T-helper 17 cell (primary cell): Measurements from ENCODE around the gene CDC42BPB. TPM values are rescaled to one million over a fixed set of nuclear protein-coding genes. Genes with fewer than 3 reads are reported as not detected.

Source experiments
- ATAC-seq: fragments of 150-1000 bp; cut with Tn5 transposase; 2 replicates; pipeline ENCODE4 v1.10.0; 2021; ENCODE audit warnings: mild to moderate bottlenecking, moderate library complexity
- DNase-seq, 3 donors: peaks; one replicate each; pipeline versions ENCODE4 v3.0.0 to v3.0.0-alpha.2; 2020 to 2021
- H3K9me3 ChIP-seq: one replicate; pipeline ENCODE4 v1.7.0; 2013; ENCODE audit warnings: low read length, mild to moderate bottlenecking; ENCODE audit not compliant: control insufficient read depth, poor library complexity, severe bottlenecking
- H3K27ac Mint-ChIP-seq: one replicate; pipeline ENCODE4 v1.8.0; 2022; ENCODE audit warnings: mild to moderate bottlenecking, moderate library complexity, mixed read lengths
- H3K27me3 Mint-ChIP-seq: one replicate; pipeline ENCODE4 v1.8.0; 2022; ENCODE audit warnings: mixed read lengths
- H3K36me3 Mint-ChIP-seq: one replicate; pipeline ENCODE4 v1.8.0; 2022; ENCODE audit warnings: low read depth, mixed read lengths
- H3K4me1 Mint-ChIP-seq: one replicate; pipeline ENCODE4 v1.8.0; 2022; ENCODE audit warnings: mild to moderate bottlenecking, mixed read lengths
- H3K4me3 Mint-ChIP-seq: one replicate; pipeline ENCODE4 v1.8.0; 2022; ENCODE audit warnings: mild to moderate bottlenecking, moderate library complexity, mixed read lengths
- total RNA-seq, 4 donors: library from RNA in 2 of 4; stranded (reverse) in 2 of 4; gene quantifications; one replicate each; pipeline ENCODE4 v1.2.3 and lab custom pipeline; 2022 to 2026

Gene CDC42BPB
- total RNA-seq, 2 donors from 2014 or later: 11.6 to 16.3 TPM

DNA sequence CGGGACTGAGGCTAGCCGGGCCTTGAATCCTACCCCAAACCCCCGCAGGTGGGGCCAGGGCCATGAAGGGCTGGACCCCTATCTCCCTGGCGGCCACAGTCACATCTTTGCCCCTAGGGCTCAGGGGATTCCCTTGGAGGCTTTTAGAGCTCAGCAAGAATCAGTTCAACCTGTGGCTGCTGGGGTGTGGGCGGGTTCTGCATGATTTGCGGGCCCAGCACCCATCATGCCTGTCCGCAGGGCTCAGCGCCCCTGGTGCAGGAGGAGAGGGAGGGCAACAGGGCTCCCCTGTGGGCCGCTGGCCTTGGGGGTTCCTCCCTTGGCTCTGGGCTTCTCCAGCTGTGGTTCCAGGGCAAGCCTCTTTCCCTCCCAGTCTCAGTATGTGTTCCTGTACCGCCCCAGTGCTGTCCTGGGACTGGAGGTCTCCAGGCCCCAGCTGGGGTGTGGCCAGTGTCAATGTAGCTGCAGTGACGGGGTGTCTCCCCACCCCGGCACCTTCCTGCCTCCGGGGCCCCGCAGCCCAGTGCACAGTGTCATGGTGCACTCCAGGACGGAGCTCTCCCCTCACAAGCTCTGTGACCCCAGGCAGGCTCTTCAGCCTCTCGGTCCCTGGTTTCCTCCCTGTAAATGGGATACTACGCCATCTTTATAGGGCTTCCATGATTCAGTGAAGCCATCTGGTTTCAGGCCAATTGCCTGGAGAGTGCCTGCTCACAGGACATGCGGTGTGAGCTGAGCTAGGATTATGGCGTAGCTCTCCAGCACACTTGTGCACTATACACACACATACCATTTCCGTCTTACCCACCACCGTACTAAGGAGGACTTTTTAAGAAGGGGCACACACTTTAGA, 16.8 kb upstream of the CDC42BPB start:
- ATAC-seq (no peak), DNase-seq (no peak)
- Mint-ChIP-seq H3K27me3 (peaks cover 5% of the 10 kb centered on the region), H3K4me3 (no peak overlapping the region), H3K27ac (no peak overlapping the region), H3K4me1 (no peaks in the 10 kb centered on the region), H3K36me3 (no peaks in the 10 kb centered on the region)
- H3K9me3 ChIP-seq: no peaks in the 10 kb centered on the region

DNA sequence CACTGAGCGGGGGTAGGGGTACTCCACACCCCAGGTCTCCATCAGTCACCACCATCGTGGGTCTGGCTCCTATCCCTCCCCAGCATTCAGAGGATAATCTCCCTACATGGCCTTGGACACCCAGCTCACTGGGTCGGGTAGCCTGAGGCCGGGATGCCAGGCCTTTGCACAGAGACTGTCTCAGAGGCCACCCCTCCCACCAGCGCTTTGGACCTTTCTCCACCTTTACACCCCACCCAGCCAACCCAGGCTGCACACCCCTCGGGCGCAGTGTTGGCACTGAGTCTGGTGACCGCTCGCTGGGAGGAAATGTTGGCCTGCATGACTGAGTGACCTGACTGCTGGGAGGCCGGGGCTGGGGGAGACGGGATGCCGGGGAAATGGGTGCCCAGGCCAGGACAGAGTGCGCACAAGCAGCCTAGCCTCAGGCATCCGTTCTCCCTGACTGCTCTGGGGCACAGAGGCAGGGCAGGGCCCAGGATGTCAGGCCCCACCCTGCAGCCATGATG, 16.1 kb upstream of the CDC42BPB start:
- Mint-ChIP-seq H3K27me3 (peaks cover 5% of the 10 kb centered on the region), H3K4me1 (no peaks in the 10 kb centered on the region), H3K27ac (no peak overlapping the region), H3K4me3 (no peak overlapping the region), H3K36me3 (no peaks in the 10 kb centered on the region)
- ATAC-seq (no peak), DNase-seq (no peak)
- no peaks in the 10 kb centered on the region for H3K9me3 ChIP-seq

DNA sequence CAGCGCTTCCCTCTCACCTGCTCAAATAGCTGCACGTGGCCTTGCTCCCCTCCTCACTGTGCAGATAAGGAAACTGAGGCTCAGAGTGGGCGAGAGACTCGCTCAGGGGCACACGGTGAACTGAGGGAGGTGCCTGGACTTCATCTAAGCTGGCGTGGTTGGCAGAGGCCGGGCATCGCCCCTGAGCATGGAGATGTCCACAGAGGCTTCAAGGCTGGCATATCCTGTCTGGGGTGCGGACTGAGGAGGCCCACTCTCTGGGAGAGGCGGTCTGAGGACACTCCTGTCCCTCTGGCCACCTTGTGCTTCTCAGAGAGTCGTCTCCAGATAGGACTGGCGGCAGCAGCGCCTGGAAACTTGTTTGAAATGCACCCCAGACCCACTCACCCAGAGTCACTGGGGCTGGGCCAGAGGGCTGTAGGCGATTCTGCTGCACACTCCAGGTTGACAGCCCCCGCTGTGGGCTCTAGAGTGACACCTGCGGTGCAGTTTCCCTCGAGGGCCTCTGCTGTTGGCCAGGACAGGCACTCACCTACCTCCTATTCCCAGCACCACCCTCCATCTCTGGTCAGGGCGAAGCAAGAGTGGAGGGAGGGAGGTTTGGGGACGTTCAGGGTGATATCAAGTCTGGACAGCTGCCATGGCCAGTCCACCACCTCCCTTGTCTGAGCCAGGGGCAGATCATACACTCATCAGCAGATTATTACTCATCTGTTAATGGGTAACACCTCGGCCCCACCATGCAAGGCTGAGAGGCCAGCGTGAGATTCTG, 15.4 kb upstream of the CDC42BPB start:
- H3K4me3 Mint-ChIP-seq: no peak overlapping the region
- no peaks in the 10 kb centered on the region for H3K36me3 Mint-ChIP-seq
- no peak overlapping the region for H3K27ac Mint-ChIP-seq
- peaks cover 5% of the 10 kb centered on the region for H3K27me3 Mint-ChIP-seq
- DNase-seq (no peak), ATAC-seq (no peak)
- no peaks in the 10 kb centered on the region for H3K4me1 Mint-ChIP-seq
- H3K9me3 ChIP-seq: no peaks in the 10 kb centered on the region

DNA sequence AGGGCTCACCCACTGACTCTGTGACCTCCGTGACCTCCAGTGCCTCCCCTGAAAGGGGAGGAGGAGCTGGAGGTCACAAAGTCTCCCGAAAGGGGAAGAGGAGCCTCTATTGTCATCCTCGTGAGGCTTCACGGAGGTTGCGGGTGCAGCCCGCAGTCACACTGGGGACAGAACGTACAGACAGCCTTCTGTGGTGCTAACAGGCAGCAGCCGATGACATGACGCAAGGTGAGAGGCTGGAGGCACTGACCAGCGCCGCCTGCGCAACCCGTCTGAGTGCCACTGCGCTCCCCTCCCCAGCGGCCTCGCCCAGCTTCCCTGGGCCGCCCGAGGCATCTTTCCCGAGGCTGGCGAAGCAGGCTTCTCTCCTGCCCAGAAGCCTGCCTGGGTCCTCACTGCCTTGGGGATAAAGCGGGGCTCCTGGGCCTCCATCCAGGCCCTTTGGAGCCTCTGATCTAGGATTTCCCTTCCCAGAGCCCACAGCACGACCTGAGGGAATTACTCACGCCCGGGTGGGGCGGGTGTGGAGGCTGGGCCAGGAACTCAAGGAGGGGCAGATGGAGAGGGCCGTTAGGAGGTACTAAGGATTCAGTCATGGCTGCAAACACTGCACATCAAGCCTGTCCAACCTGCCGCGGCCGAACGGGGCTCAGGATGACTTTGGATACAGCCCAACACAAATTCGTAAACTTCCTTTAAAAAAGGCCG, 14.3 kb upstream of the CDC42BPB start:
- H3K36me3 Mint-ChIP-seq: no peaks in the 10 kb centered on the region
- H3K27me3 Mint-ChIP-seq: peaks cover 5% of the 10 kb centered on the region
- H3K4me1 Mint-ChIP-seq: no peaks in the 10 kb centered on the region
- H3K4me3 Mint-ChIP-seq: no peak overlapping the region
- H3K27ac Mint-ChIP-seq: no peak overlapping the region
- no peak for DNase-seq
- ATAC-seq: no peak
- no peaks in the 10 kb centered on the region for H3K9me3 ChIP-seq

DNA sequence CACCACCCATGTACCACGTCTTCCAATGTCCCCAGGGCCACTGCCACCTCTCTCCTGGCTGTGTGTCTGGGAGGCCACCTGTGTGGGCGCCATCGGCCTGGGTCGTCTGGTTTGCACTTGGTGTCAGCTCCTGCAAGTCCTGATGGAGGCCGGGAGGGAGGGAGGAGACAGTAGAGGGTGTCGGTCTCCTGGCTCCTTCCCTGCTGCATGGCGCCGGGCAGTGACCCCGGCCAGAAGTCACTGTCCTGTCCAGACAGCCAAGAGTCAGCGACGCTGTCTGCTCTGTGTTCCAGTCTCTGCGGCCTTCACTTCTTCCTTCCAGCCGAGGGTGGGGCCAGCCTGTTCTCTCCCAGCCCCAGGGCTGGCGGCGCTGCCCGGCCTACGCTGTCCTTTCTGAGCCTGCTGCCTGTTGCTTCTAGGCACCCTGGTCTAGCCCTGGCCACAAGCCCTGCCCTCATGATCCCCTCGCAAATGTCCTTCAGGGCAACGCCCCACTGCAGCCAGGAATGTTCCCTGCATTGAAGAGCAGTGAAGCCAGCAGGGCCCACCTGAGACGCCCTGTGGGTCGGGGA, 13.7 kb upstream of the CDC42BPB start:
- ATAC-seq: no peak
- Mint-ChIP-seq H3K27me3 (peaks cover 5% of the 10 kb centered on the region), H3K27ac (no peak overlapping the region), H3K4me3 (no peak overlapping the region), H3K4me1 (no peaks in the 10 kb centered on the region), H3K36me3 (no peaks in the 10 kb centered on the region)
- no peaks in the 10 kb centered on the region for H3K9me3 ChIP-seq
- no peak for DNase-seq

DNA sequence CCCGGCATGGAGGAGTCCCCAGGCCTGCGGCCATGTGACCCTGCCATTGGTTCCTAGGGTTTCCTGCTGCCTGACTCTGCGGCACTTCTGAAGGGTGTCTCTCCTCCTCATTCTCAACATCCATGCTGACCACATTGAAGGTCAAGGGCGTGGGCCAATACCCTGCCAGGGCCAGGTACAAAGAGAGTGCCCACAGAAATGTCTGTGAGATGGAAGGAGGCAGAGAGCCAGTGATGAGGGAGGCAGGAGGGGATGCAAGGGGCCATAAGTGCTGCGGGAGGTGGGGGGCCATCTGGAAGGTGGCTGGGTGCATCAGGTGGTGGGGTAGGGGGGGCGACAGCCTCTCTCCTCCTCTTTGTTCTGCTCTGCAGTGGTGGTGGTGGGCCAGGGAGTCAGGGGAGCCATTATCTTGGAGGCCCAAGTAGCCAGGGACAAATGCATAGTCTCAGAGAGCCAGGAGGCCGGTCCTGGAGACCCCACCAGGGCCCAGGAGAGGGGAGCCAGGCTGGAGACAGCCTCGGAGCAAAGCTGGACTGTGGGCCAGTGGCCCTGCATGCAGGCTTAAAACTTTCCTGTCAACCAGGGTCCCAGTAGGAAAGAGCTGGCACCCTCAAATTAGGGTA, 13.0 kb upstream of the CDC42BPB start:
- DNase-seq: no peak
- no peaks in the 10 kb centered on the region for H3K4me1 Mint-ChIP-seq
- ATAC-seq: no peak
- H3K9me3 ChIP-seq: no peaks in the 10 kb centered on the region
- no peak overlapping the region for H3K27ac Mint-ChIP-seq
- no peak overlapping the region for H3K4me3 Mint-ChIP-seq
- no peaks in the 10 kb centered on the region for H3K36me3 Mint-ChIP-seq
- peaks cover 5% of the 10 kb centered on the region for H3K27me3 Mint-ChIP-seq

DNA sequence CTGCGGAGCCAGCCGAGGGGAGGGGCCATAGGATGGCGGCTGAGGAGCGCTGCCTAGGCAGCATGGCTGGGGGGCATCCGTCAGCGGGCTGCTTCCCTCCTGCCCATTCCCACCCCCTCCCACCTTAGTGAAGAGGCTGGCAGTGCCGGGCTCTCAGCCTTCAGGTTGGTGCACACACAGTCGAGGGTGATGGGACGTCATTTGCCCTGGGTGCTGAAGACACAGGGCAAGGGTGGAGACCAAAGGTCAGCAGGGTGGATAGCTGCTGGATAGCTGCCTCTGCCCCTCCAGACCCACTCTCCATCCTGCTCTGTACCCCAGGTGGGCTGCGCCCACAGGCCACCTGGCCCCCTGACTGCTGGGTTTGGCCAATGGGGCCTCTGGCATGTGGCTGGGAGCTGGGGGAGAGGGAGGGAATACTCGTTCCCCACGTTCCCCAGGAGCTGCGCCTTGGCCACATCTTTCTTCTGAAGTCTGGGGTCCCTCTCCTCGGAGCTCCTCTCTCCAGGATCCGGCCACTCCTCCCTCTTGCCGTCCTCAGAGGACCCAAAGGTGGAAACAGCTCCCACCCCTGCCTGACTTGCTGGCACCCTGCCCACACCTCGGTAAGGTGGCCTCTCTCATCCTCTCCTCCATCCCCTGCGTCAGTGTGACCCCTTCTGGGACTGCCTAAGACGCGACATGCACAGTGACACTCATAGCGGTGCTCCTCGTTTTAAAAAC, 11.2 kb upstream of the CDC42BPB start:
- ATAC-seq: no peak
- Mint-ChIP-seq H3K36me3 (no peaks in the 10 kb centered on the region), H3K4me1 (no peaks in the 10 kb centered on the region), H3K27me3 (peaks cover 5% of the 10 kb centered on the region), H3K27ac (no peak overlapping the region), H3K4me3 (no peak overlapping the region)
- no peaks in the 10 kb centered on the region for H3K9me3 ChIP-seq
- DNase-seq: no peak

DNA sequence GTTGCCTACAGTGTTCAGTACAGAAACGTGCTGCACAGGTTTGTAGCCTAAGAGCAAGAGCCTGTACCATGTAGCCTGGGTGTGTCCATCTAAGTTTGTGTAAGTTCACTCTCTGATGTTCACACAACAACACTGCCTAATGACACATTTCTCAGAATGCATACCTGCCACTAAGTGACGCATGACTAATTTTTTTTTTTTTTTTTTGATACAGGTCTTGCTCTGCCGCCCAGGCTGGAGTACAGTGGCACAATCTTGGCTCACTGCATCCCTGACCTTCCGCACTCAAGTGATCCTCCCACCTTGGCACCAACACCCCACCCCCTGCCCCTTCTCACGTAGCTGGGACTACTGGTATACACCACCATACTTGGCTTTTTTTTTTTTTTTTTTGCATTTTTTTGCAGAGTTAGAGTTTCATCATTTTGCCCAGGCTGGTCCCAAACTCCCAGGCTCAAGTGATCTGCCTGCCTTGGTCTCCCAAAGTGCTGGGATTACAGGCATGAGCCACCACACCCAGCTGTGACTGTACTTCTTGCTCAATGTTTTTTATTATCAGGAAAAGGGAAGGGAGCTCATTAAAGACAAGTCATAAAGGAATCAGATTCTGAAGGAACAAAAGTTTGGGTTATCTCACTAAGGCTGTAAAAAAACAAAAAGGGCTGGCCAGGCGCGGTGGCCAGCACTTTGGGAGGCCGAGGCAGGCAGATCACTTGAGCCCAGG, 10.0 kb upstream of the CDC42BPB start:
- no peak overlapping the region for H3K4me3 Mint-ChIP-seq
- no peaks in the 10 kb centered on the region for H3K9me3 ChIP-seq
- H3K27me3 Mint-ChIP-seq: peaks cover 5% of the 10 kb centered on the region
- H3K27ac Mint-ChIP-seq: peak overlapping the region; percentile 6
- ATAC-seq (no peak), DNase-seq (no peak)
- H3K36me3 Mint-ChIP-seq: no peaks in the 10 kb centered on the region
- H3K4me1 Mint-ChIP-seq: no peaks in the 10 kb centered on the region

DNA sequence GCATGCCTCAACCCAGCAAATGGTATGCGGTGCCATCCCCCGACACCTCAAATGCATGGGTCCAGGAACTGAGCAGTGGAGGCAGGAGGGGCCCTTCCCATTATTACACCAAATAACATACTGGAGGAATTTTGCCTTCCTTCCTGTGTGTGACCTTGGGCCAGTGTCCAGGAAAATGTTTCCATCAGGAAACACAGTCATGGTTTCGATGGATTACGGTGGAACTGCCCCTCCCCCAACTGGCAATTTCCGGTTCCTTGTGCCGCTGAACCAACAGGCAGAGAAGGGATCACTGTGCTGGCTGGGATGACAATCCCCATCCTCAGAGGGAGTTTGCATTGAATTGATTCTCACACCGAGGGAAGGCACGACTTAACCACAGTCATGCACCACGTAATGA, 9.1 kb upstream of the CDC42BPB start:
- H3K27ac Mint-ChIP-seq: no peak overlapping the region

DNA sequence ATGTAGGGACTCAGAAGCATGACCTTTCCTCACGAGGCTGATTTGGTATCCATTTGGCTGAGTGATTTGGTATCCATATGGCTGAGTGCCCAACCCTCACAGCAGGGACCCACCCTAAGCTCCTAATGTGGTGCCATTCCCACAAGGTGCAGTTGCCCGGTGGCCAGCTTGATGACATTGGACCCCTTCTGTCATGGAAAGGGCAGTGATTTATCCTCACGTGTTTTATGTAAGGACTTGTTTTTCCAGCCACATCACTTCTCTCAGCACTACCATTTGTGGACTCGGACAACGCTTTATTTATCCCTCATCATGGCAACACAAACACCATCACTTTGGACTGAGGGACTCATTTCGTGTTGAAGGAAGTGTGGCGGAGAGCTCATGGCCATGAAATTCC, 8.5 kb upstream of the CDC42BPB start:
- H3K9me3 ChIP-seq: no peaks in the 10 kb centered on the region
- H3K4me1 Mint-ChIP-seq: no peaks in the 10 kb centered on the region
- no peak for DNase-seq
- no peak overlapping the region for H3K4me3 Mint-ChIP-seq
- no peaks in the 10 kb centered on the region for H3K36me3 Mint-ChIP-seq
- ATAC-seq: no peak
- H3K27me3 Mint-ChIP-seq: peaks cover 5% of the 10 kb centered on the region
- H3K27ac Mint-ChIP-seq: no peak overlapping the region

More for the DNA sequence above, 9.1 kb upstream of the CDC42BPB start:
- Mint-ChIP-seq H3K36me3 (no peaks in the 10 kb centered on the region), H3K27me3 (peaks cover 5% of the 10 kb centered on the region), H3K4me3 (no peak overlapping the region), H3K4me1 (no peaks in the 10 kb centered on the region)
- DNase-seq (no peak), ATAC-seq (no peak)
- H3K9me3 ChIP-seq: no peaks in the 10 kb centered on the region

DNA sequence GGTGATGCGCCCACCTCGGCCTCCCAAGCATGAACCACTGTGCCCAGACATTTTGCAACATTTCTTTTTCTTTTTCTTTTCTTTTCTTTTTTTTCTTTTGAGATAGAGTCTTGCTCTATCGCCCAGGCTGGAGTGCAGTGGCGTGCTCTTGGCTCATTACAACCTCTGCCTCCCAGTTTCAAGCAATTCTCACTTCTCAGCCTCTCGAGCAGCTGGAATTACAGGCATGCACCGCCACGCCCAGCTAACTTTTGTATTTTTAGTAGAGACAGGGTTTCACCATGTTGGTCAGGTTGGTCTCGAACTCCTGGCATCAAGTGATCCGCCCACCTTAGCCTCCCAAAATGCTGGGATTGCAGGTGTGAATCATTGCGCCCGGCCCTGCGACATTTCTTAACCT, 7.6 kb upstream of the CDC42BPB start:
- ATAC-seq (no peak), DNase-seq (no peak)
- Mint-ChIP-seq H3K4me1 (no peaks in the 10 kb centered on the region), H3K27me3 (peaks cover 4% of the 10 kb centered on the region), H3K27ac (no peak overlapping the region), H3K4me3 (no peak overlapping the region), H3K36me3 (no peaks in the 10 kb centered on the region)
- no peaks in the 10 kb centered on the region for H3K9me3 ChIP-seq

DNA sequence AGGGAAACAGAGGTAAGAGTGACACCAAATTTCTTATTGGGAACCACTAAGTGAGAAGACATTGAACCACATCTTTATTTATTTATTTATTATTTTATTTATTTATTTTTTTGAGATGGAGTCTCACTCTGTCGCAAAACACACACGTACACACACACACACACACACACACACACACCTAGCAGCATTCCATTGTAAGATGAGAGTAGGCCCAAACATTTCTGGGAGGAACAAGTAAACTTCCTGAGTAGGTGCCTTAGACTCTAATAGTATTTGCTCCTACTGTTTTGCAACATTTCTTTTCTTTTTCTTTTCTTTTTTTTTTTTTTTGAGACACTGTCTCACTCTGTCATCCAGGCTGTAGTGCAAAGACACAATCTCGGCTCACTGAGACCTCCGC, 7.1 kb upstream of the CDC42BPB start:
- H3K27me3 Mint-ChIP-seq: no peaks in the 10 kb centered on the region
- no peak overlapping the region for H3K27ac Mint-ChIP-seq
- no peaks in the 10 kb centered on the region for H3K9me3 ChIP-seq
- no peak overlapping the region for H3K4me3 Mint-ChIP-seq
- no peaks in the 10 kb centered on the region for H3K4me1 Mint-ChIP-seq
- DNase-seq (no peak), ATAC-seq (no peak)
- no peaks in the 10 kb centered on the region for H3K36me3 Mint-ChIP-seq
